Panc1 (cell line): ENCODE measurements around the gene SYT9. TPM values are rescaled to one million over a fixed set of nuclear protein-coding genes. Genes with fewer than 3 reads are reported as not detected.

Source experiments
- ATAC-seq: fragments of 200-7000 bp; cut with Tn5 transposase; 2 replicates; pipeline ENCODE4 v1.9.1; 2020; ENCODE audit warnings: mild to moderate bottlenecking, moderate library complexity
- BruUV-seq: library from RNA; stranded (reverse); fragments of 400-500 nt; replicated peaks from 2 replicates; lab custom pipeline; 2021; lab: Mats Ljungman, UMichigan
- CTCF ChIA-PET: fragments of 300-600 bp; sonication (Branson Sonifier 250); formaldehyde crosslinking; loops from one replicate; lab custom pipeline; 2022; ENCODE audit warnings: antibody characterized with exemption; lab: Charles Lee
- POLR2A ChIA-PET: fragments of 300-600 bp; sonication (Branson Sonifier 250); formaldehyde crosslinking; loops from one replicate; lab custom pipeline; 2022; ENCODE audit warnings: antibody characterized with exemption; lab: Charles Lee
- DNase-seq: peaks from one replicate; pipeline ENCODE4 v3.0.0-alpha.2; 2010; ENCODE audit warnings: low read depth, low spot score
- H3K27ac ChIP-seq: 2 replicates; pipeline ENCODE4 v1.5.1; 2011; ENCODE audit warnings: mild to moderate bottlenecking, low read length, inconsistent platforms
- H3K27me3 ChIP-seq: fragments of 200-500 bp; sonication (Bioruptor generic); 2 replicates; pipeline ENCODE4 v1.6.0; 2014; ENCODE audit warnings: low read length, inconsistent platforms; ENCODE audit not compliant: control insufficient read depth, insufficient read depth
- H3K36me3 ChIP-seq: fragments of 200-500 bp; sonication (Bioruptor generic); 2 replicates; pipeline ENCODE4 v1.5.1; 2014; ENCODE audit warnings: inconsistent platforms, mild to moderate bottlenecking, low read length, moderate library complexity; ENCODE audit not compliant: control insufficient read depth, insufficient read depth
- H3K4me1 ChIP-seq: 2 replicates; pipeline ENCODE4 v1.5.1; 2011; ENCODE audit warnings: inconsistent platforms, mild to moderate bottlenecking, low read length, moderate library complexity; ENCODE audit not compliant: control insufficient read depth, insufficient read depth
- H3K4me3 ChIP-seq, 2 experiments: 2 replicates each; pipeline ENCODE4 v1.5.1; 2011 to 2012; ENCODE audit warnings: low read depth in 2 of 2, low read length in 2 of 2, mild to moderate bottlenecking in 2 of 2, inconsistent platforms in 1 of 2, moderate library complexity in 1 of 2
- H3K9me3 ChIP-seq: fragments of 200-500 bp; sonication (Bioruptor generic); 2 replicates; pipeline ENCODE4 v1.5.1; 2014; ENCODE audit warnings: low read depth, mild to moderate bottlenecking, inconsistent platforms, low read length, moderate library complexity; ENCODE audit not compliant: control insufficient read depth, insufficient read depth
- CTCF ChIP-seq: fragments of 450-650 bp; IDR thresholded peaks from 2 replicates; pipeline ENCODE4 v1.5.1; 2017; ENCODE audit warnings: mild to moderate bottlenecking
- POLR2AphosphoS5 ChIP-seq: IDR thresholded peaks from 2 replicates; pipeline ENCODE4 v1.6.1; 2012; ENCODE audit warnings: mild to moderate bottlenecking, low read depth, low read length, moderate library complexity
- REST ChIP-seq, 2 experiments: IDR thresholded peaks; 2 replicates each; pipeline ENCODE4 v1.6.1; 2011 to 2012; ENCODE audit warnings: low read depth in 2 of 2, control low read depth in 1 of 2, low read length in 1 of 2, mild to moderate bottlenecking in 1 of 2, moderate library complexity in 1 of 2; ENCODE audit not compliant: insufficient read depth in 1 of 2
- SIN3A ChIP-seq: IDR thresholded peaks from 2 replicates; pipeline ENCODE4 v1.6.1; 2012; ENCODE audit warnings: low read depth, mild to moderate bottlenecking, low read length, moderate library complexity, borderline replicate concordance; ENCODE audit not compliant: insufficient read depth
- TCF7L2 ChIP-seq: IDR thresholded peaks from 2 replicates; pipeline ENCODE4 v1.6.1; 2011; ENCODE audit warnings: mild to moderate bottlenecking, low read depth, low read length, inconsistent platforms
- in situ Hi-C: cut with HindIII; loops from 2 replicates; pipeline ENCODE4 v1.10.0; 2016; ENCODE audit warnings: low sequenced_read_pairs, low pct_unique_long_range_greater_than_20kb
- intact Hi-C: fragments of 100-400 bp; cut with micrococcal nuclease; formaldehyde crosslinking; loops from one replicate; pipeline ENCODE4 v1.10.0; 2022; ENCODE audit not compliant: unreplicated experiment
- total RNA-seq: library from RNA; stranded (reverse); gene quantifications from one replicate; pipeline ENCODE4 v1.2.1, GENCODE V29; 2021; ENCODE audit not compliant: unreplicated experiment

Gene SYT9
- total RNA-seq, 1 experiment from 2014 or later = 3.7 TPM

- H3K36me3 ChIP-seq = no peaks in the 10 kb centered on the region
- intact Hi-C loops (no loop called here), in situ Hi-C loops (no loop called here)
- H3K9me3 ChIP-seq = no peaks in the 10 kb centered on the region
- no peak overlapping the region for H3K27ac ChIP-seq
- no peak for DNase-seq
- CTCF ChIA-PET = no interaction called here
- H3K4me1 ChIP-seq = no peaks in the 10 kb centered on the region
- no peak for TF ChIP-seq CTCF
- no peak for TF ChIP-seq POLR2AphosphoS5
- TF ChIP-seq REST (IDR thresholded peaks at IDR 0.05; ENCODE audit: insufficient read depth in 1 of 2, low read depth in 2 of 2, low read length in 1 of 2) = no peak
- no peak for TF ChIP-seq SIN3A
- no peak for TF ChIP-seq TCF7L2
- POLR2A ChIA-PET = no interaction called here
- ATAC-seq = no peak
- H3K4me3 ChIP-seq = no peak overlapping the region
- peaks cover 14% of the 10 kb centered on the region for H3K27me3 ChIP-seq
- no TSS peak for BruUV-seq
These were observed 222.0 kb downstream of the SYT9 start for GRCh38 chr11:7473717-7474116.

GRCh38 chr11:7480113-7480512 lies 228.4 kb downstream of the SYT9 start:
- no peaks in the 10 kb centered on the region for H3K4me1 ChIP-seq
- no peak overlapping the region for H3K4me3 ChIP-seq
- no peak overlapping the region for H3K27ac ChIP-seq
- in situ Hi-C loops = no loop called here
- no peaks in the 10 kb centered on the region for H3K9me3 ChIP-seq
- ChIA-PET CTCF (no interaction called here), POLR2A (no interaction called here)
- intact Hi-C loops = no loop called here
- no peaks in the 10 kb centered on the region for H3K36me3 ChIP-seq
- DNase-seq (no peak), ATAC-seq (no peak)
- TF ChIP-seq CTCF = no peak
- no peak for TF ChIP-seq TCF7L2
- TF ChIP-seq POLR2AphosphoS5 = no peak
- no peak for TF ChIP-seq SIN3A
- TF ChIP-seq REST (IDR thresholded peaks at IDR 0.05; ENCODE audit: insufficient read depth in 1 of 2, low read depth in 2 of 2, low read length in 1 of 2) = no peak
- BruUV-seq = no TSS peak
- H3K27me3 ChIP-seq = peaks cover 10% of the 10 kb centered on the region
